ENCODE results near the gene MMP20. TPM values are rescaled to one million over a fixed set of nuclear protein-coding genes. Genes with fewer than 3 reads are reported as not detected.

Gene MMP20
- total and polyA plus RNA-seq, 2 donors (not counting 3 experiments of a cell fraction or from before 2014, with no cell fraction given): not detected

- H3K9me1 ChIP-seq (replicated peaks; ENCODE audit: control insufficient read depth, extremely low read depth, insufficient read depth, low read length): no peaks in the 10 kb centered on the region
- no TSS peak for BruUV-seq (replicated peaks)
- H4K20me1 ChIP-seq (replicated peaks; ENCODE audit: control insufficient read depth, extremely low read depth, insufficient read depth, low read length): no peaks in the 10 kb centered on the region
- no peaks in the 10 kb centered on the region for H3K36me3 ChIP-seq (ENCODE audit: control insufficient read depth in 2 of 2, extremely low read depth in 1 of 2, insufficient read depth in 2 of 2, low read length in 2 of 2)
- no peak overlapping the region for H3K27ac ChIP-seq (ENCODE audit: insufficient read depth, low read depth, low read length)
- no peaks in the 10 kb centered on the region for H3K27me3 ChIP-seq (ENCODE audit: control insufficient read depth in 2 of 2, insufficient read depth in 2 of 2, low read length in 2 of 2)
- FAIRE-seq (no peak), DNase-seq (ENCODE audit: low read depth, low spot score) (no peak)
- H3K9me3 ChIP-seq (replicated peaks; ENCODE audit: control insufficient read depth, insufficient read depth, low read length): no peaks in the 10 kb centered on the region
- no peaks in the 10 kb centered on the region for H3K79me2 ChIP-seq (ENCODE audit: control insufficient read depth, insufficient read depth, low read length)
- TF ChIP-seq, protein P1, sequence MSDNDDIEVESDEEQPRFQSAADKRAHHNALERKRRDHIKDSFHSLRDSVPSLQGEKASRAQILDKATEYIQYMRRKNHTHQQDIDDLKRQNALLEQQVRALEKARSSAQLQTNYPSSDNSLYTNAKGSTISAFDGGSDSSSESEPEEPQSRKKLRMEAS (IDR thresholded peaks at IDR 0.05; ENCODE audit: insufficient read depth, insufficient read length): no peak
- TF ChIP-seq FOS (IDR thresholded peaks at IDR 0.05; ENCODE audit: borderline replicate concordance, insufficient read depth, low read length): no peak
- no peak for TF ChIP-seq EZH2 (IDR thresholded peaks at IDR 0.05; ENCODE audit: borderline replicate concordance, low read depth, low read length, severe bottlenecking)
- no peak for TF ChIP-seq POLR2AphosphoS5 (IDR thresholded peaks at IDR 0.05; ENCODE audit: insufficient read depth, low read depth, low read length)
- TF ChIP-seq GATA2 (IDR thresholded peaks at IDR 0.05; ENCODE audit: insufficient read depth, insufficient read length, low read depth, low read length): no peak
- no peak for TF ChIP-seq JUN (IDR thresholded peaks at IDR 0.05; ENCODE audit: borderline replicate concordance, insufficient read depth, insufficient read length, low read depth)
- no peak for TF ChIP-seq POLR2A (IDR thresholded peaks at IDR 0.05; ENCODE audit: low read depth, low read length)
- TF ChIP-seq, protein P2, sequence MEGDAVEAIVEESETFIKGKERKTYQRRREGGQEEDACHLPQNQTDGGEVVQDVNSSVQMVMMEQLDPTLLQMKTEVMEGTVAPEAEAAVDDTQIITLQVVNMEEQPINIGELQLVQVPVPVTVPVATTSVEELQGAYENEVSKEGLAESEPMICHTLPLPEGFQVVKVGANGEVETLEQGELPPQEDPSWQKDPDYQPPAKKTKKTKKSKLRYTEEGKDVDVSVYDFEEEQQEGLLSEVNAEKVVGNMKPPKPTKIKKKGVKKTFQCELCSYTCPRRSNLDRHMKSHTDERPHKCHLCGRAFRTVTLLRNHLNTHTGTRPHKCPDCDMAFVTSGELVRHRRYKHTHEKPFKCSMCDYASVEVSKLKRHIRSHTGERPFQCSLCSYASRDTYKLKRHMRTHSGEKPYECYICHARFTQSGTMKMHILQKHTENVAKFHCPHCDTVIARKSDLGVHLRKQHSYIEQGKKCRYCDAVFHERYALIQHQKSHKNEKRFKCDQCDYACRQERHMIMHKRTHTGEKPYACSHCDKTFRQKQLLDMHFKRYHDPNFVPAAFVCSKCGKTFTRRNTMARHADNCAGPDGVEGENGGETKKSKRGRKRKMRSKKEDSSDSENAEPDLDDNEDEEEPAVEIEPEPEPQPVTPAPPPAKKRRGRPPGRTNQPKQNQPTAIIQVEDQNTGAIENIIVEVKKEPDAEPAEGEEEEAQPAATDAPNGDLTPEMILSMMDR (IDR thresholded peaks at IDR 0.05; ENCODE audit: extremely low read depth in 1 of 2, insufficient read depth in 1 of 2, low read depth in 1 of 2, low read length in 2 of 2): no peak
- no peak for TF ChIP-seq MYC (IDR thresholded peaks at IDR 0.05; ENCODE audit: low read depth, low read length)
- intact Hi-C loops (cut with micrococcal nuclease): no loop called here
- H2AFZ ChIP-seq (ENCODE audit: low read depth, low read length): no peak overlapping the region
- dilution Hi-C loops (cut with MboI; ENCODE audit: extremely low pct_ligation_motif_present, low sequenced_read_pairs): no loop called here
- H3K4me3 ChIP-seq (replicated peaks in 1 of 3; ENCODE audit: insufficient read depth in 1 of 3, low read depth in 1 of 3, low read length in 3 of 3): no peak overlapping the region
- H3K4me2 ChIP-seq (ENCODE audit: insufficient read depth, low read length): no peak overlapping the region
- H3K4me1 ChIP-seq (ENCODE audit: control insufficient read depth, extremely low read depth, insufficient read depth, low read length): peaks cover 4% of the 10 kb centered on the region
- CTCF ChIA-PET: interaction anchor here (0.7 to 2.0 kb wide), 6 partner anchors 14 to 89 kb away, joined by 3 to 7 read pairs (median 3); no protein-coding TSS in a partner anchor
- POLR2A ChIA-PET: no interaction called here
- no peak overlapping the region for H3K9ac ChIP-seq (replicated peaks; ENCODE audit: extremely low read depth, insufficient read depth, low read length)
Measured at GRCh38 chr11:102577723-102578122, 47.4 kb downstream of the MMP20 start.

Data from endothelial cell of umbilical vein (primary cell).